ENCODE data around the gene DOCK9. TPM values are rescaled to one million over a fixed set of nuclear protein-coding genes. Genes with fewer than 3 reads are reported as not detected.
A peak's percentile ranks its signal among the peaks of the same experiment; 100 is the strongest.
"Not testable (repeated sequence)": the region's sequence is repeated elsewhere in the genome, so short reads cannot be mapped to it uniquely, and the experiment has no call there.

Gene DOCK9
- total and polyA plus RNA-seq, 8 donors, result 7.5 to 26.3 (median 16.3) TPM

- DNase-seq (no peak), ATAC-seq (no peak), FAIRE-seq (no peak)
- Histone ChIP-seq H3K27ac (no peak overlapping the region), H3K4me1 (no peaks in the 10 kb centered on the region), H3K9me3 (no peaks in the 10 kb centered on the region), H3K4me3 (no peak overlapping the region), H3K36me3 (peaks cover 0 to 11% (median 0%) of the 10 kb centered on the region in 3 donors), H3K27me3 (no peaks in the 10 kb centered on the region)
- WGBS, 2 donors, result 75 to 76% methylated on average over 2 of the region's 2 CpGs
- intact Hi-C loops (cut with DNase I), result no loop called here
- no peak for TF ChIP-seq CTCF (IDR thresholded peaks at IDR 0.05)
These were observed 77.4 kb downstream of the DOCK9 start for GRCh38 chr13:98900442-98900841.

- TF ChIP-seq CTCF (IDR thresholded peaks at IDR 0.05), result no peak
- ATAC-seq (no peak), FAIRE-seq (no peak), DNase-seq (no peak)
- H3K4me3 ChIP-seq, result no peak overlapping the region
- no peak overlapping the region for H3K27ac ChIP-seq
- WGBS, 2 donors, result 94 to 100% methylated on average over 1 of the region's 1 CpG
- intact Hi-C loops (cut with DNase I), result no loop called here
- peaks cover 0 to 11% (median 0%) of the 10 kb centered on the region in 3 donors for H3K36me3 ChIP-seq
- H3K27me3 ChIP-seq, result no peaks in the 10 kb centered on the region
- no peaks in the 10 kb centered on the region for H3K4me1 ChIP-seq
- no peaks in the 10 kb centered on the region for H3K9me3 ChIP-seq
These were observed 80.2 kb downstream of the DOCK9 start for GRCh38 chr13:98897706-98898105.

- peaks cover 0 to 4% (median 0%) of the 10 kb centered on the region in 3 donors for H3K36me3 ChIP-seq
- ATAC-seq, result peak in 1 of 4 donors; percentile 15
- FAIRE-seq, result no peak
These were observed 81.1 kb downstream of the DOCK9 start for GRCh38 chr13:98896868-98897144.

GRCh38 chr13:98896083-98896867 lies 81.6 kb downstream of the DOCK9 start:
- Histone ChIP-seq H3K4me3 (no peak overlapping the region), H3K4me1 (no peaks in the 10 kb centered on the region), H3K36me3 (no peaks in the 10 kb centered on the region), H3K27ac (no peak overlapping the region), H3K9me3 (no peaks in the 10 kb centered on the region), H3K27me3 (no peaks in the 10 kb centered on the region)
- TF ChIP-seq CTCF (IDR thresholded peaks at IDR 0.05), result no peak
- ATAC-seq (peak in 1 of 4 donors; percentile 35), FAIRE-seq (no peak), DNase-seq (no peak)
- intact Hi-C loops (cut with DNase I), result no loop called here
- 66 to 68% methylated on average over 9 of the region's 9 CpGs for WGBS, 2 donors

More at GRCh38 chr13:98896868-98897144, 81.1 kb downstream of the DOCK9 start:
- Histone ChIP-seq H3K4me1 (no peaks in the 10 kb centered on the region), H3K4me3 (no peak overlapping the region), H3K27me3 (no peaks in the 10 kb centered on the region), H3K27ac (no peak overlapping the region), H3K9me3 (no peaks in the 10 kb centered on the region)
- intact Hi-C loops (cut with DNase I), result no loop called here
- no peak for DNase-seq
- no peak for TF ChIP-seq CTCF (IDR thresholded peaks at IDR 0.05)
- WGBS, 2 donors, result 17 to 26% methylated on average over 2 of the region's 2 CpGs

- H3K9me3 ChIP-seq; ATAC-seq; H3K27ac ChIP-seq; H3K4me3 ChIP-seq; intact Hi-C loops (cut with DNase I); DNase-seq; H3K4me1 ChIP-seq; H3K36me3 ChIP-seq; FAIRE-seq; H3K27me3 ChIP-seq: not testable (repeated sequence)
- WGBS, 2 donors, result 95 to 96% methylated on average over 8 of the region's 8 CpGs
These were observed 83.0 kb downstream of the DOCK9 start for GRCh38 chr13:98894814-98895213.

Data from pancreas (tissue), 10 donors.